ENCODE results near the gene KHNYN.

Gene KHNYN

DNA sequence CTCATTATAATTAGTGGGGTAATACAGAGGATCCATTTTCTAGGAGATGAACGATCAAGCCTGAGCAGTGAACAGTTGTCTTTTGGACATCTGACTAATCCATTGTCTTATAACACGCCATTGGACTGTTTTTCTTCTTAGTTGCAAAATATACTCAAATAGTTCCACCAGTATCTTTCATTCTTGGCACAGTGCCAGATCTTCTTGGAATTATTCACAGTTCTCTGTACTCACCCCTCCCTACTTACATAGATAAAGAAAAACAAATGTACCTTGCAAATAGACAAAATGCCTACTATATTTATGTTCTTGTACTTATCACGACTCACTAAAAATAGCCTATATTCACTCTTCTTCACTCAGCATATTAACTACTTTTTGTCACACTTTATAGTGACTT, 4.0 kb upstream of the KHNYN start:
- DNase-seq: no peak

DNA sequence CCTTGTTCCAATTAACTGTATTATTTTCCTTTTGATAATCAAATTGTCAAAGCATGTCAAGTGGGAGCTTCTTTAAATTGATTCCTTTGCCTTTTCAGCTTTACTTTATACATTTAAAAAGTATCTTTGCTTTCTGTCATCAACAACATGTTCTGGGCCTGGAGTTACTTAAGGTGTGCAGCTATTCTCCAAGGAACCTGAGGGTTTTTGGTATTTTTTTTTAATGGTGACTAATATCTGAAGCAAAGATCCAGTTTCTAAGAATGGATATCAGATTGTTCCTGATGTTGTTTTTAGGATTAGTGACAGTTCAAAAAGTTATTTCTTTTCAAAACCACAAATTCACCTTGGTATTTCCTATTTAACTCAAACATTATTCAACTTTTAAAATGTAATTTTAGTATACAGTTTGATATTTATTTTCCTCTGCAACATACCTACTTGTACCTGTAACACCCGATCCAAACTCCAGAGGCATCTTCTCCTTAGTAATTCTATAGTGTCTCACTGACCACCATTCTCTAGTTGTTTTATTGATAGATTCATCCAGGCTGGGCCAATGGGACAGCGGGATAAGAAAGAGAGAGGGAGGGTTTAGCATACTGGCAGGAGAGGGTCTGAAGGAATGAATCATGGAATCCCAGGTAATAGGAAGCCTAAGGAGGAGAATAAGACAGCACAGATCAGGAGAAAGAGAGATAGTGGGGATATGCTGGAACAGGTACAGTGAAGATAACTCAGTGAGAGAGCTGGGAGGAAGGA, 3.4 kb upstream of the KHNYN start:
- DNase-seq: no peak

DNA sequence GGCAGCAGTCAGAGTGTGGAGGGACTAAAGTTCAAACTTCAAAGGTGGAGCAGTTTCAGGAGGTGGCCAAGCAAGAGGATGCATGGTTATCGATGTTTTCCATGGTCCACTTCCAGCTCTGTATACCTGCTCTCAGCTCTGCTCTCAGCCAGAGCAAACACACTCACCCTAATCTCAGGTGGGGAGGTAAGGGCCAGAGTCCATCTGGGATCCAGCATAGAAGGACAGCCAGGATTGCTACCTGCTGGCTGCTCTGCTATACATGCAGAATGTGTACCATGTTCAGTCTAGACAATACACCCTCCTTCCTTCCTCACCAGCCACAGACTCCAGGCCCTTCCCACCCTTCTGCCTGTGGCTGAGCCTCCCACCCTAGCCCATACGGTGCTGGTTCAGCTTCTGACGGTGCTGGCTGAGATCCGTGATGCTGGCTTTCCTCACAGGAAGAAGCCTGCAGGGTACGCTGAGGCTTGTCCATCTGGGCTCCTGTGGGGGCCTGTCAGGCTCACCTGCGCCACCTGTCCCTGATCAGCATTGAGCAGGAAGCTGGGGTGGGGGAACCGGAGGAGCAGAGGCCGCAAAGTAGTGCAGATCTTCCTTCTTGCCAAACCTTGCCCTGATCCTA, 2.7 kb upstream of the KHNYN start:
- no peak for DNase-seq

DNA sequence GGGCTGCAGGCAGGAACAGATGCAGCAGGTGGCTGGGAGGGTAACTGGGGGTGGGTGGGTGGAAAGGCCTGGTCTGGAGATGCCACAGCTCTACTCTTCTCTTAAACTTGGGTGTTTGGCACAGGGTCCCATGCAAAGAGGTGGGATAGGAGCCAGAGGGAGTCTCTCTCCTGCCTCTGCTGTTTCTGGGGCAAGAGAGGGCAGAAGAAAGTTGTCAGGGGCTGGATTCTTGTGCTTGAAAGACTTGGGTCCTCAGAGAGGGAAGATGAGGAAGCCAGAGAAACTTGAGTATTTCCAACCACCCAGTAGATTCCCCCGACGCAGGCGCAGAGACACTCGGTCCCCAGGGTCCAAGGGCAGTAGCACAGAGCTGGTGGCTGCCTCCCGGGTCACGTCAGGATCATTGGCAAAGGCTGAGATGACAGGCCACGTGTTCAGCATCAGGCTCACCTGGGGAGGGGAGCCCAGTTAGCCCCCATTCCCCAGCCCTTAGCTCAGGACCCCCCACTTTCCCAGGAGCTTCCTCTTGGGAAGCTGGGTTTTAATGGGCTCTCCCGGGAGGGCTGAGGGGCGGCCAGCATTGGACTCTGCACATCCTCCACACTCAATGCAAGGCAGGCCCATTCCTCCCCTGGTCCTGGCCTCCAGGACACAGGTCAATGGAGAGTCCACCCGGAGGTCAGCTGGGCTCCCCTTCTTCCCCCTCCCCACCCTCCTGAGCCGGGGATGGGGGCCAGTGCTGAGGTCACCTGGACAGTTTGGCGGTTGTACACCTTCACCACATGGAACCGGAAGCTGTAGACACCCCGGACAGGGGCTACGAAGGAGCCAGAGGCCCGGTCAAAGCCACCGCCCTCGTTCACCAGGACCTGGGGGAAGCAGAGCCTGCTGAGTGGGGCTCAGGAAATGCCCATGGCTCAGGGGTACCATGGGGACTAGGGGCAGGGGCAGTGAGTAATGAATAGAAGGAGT, 1.9 kb upstream of the KHNYN start:
- no peak for DNase-seq

DNA sequence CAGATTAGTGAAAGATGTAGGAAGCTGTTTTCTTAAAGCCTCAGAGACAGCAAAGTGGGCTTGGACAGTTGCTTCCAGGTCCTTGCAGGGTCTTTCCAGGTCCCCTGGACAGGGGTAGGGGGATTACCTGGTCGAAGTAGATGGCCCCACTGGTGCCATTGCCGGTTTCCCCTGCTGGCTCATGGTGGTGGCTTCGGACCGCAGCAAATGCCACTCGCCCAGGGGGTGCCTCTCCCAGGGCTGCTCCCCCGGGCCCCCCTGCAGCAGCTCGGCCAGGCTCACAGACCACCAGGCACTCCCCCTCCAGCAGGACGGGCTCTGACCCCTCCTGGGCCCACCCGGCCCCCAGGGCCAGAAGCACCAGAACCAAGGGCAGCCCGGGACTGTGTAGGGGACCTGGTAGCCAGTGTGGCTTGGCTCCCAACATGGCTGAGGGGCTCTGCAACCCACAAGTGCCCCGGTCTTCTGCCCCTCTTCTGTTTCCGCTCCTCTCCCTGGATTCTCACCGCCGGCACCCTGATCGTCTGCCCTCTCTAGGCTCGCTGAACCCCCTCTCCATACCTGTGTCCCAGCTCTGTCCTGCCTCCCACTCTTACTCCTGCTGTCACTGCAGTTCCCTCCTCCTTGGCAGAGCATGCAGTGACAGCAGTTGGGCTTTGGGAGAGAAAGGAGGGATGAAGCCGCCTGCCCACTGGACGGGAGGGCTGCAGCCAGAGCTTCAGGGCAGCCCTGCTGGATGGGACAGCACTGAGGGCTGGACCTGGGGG, 943 bp upstream of the KHNYN start:
- no peak for DNase-seq

DNA sequence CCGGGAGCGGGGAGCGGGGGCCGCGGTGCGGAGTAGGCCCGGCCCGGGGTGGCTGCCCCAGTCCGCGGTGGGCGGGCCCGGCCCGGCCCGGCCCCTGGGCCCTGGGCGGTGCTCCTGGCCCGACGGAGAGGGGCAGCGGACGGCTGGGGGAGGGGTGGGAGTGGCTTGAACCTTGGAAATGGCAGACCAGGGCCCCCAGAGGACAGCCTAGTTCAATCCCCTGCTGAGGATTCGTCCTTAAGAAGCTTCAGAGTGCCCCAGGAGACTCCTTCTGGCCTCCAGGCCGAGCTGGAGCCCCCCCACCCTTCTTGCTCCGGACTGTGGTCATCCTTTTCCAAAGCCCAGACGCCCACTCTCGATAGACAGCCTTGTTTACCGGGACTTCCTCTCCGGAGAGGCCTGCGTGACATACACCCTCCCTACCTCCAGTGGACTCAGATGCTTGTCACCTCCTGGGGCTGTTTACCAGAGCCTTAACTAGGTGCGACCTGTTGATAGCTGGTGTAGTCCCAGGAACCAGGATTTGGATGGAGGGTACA, 458 bp downstream of the KHNYN start:
- no peak for DNase-seq

DNA sequence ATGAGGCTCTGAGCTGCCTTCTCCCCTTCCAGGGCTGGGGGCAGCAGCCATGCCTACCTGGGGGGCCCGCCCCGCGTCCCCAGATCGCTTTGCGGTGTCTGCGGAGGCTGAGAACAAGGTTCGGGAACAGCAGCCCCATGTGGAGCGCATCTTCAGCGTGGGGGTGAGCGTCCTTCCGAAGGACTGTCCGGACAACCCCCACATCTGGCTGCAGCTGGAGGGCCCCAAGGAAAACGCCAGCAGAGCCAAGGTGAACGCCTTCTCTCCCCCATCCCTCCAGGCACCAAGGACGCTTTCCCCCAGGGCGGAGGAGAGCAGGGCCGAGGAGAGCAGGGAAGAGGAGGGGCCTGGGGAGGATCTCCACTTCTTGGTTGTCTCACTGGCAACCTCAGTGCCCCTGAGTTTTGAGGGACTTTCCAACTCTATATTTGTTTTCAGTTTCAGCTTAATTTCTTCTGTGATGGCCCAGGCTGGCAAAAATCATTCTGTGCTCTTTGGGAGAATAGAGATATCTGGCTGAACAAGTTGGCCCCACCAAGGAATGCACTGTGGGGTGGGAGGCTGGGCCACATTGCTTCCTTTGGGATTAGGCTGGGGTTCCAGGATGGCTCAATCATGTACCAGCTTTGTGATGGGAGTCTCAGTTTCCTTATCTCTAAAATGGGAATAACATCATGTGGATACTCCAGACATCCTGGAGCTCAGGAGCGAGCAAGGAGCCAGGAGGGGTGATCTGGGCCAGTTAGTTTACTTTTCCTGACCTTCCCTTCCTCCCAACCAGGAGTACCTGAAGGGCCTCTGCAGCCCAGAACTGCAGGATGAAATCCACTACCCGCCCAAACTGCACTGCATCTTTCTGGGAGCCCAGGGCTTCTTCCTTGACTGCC, 1.2 kb downstream of the KHNYN start:
- DNase-seq: no peak

DNA sequence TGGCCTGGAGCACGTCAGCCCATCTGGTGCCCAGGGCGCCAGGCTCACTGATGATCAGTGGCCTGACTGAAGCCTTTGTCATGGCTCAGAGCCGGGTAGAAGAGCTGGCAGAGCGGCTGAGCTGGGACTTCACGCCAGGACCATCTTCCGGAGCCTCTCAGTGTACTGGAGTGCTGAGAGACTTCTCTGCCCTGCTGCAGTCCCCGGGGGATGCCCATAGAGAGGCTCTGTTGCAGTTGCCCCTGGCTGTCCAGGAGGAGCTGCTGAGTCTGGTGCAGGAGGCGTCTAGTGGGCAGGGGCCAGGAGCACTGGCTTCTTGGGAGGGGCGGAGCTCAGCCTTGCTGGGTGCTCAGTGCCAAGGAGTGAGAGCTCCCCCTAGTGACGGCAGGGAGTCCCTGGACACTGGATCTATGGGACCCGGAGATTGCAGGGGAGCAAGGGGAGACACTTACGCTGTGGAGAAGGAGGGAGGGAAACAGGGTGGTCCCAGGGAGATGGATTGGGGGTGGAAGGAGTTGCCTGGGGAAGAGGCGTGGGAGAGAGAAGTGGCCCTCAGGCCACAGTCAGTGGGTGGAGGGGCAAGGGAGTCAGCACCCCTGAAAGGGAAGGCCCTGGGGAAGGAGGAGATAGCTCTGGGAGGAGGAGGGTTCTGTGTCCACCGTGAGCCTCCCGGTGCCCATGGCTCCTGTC, 2.0 kb downstream of the KHNYN start:
- DNase-seq: peak; percentile 82

DNA sequence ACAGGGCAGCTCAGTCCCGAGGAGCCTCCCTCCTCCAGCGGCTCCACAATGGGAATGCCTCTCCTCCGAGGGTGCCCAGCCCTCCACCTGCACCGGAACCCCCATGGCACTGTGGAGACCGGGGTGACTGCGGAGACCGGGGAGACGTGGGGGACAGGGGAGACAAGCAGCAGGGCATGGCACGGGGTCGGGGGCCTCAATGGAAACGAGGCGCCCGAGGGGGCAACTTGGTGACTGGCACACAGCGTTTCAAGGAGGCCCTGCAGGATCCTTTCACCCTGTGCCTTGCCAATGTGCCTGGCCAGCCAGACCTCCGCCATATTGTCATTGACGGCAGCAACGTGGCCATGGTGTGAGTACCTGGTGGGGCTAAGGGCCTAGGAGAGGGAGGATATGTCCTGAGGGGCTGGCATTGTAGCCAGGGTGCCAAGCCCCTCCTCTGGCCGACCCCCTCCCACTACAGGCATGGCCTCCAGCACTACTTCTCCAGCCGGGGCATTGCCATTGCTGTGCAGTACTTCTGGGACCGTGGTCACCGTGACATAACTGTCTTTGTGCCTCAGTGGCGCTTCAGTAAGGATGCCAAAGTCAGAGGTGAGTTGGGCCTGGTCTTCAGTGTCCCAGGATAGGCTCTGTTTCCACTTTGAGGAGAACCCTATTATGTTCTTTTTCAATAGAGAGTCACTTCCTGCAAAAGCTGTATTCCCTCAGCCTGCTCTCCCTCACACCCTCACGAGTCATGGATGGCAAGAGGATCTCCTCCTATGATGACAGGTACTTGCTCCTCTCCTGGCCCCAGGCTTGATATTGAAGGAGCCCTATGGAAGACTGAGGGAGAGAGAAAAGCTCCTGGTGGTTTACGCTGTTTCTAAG, 2.7 kb downstream of the KHNYN start:
- DNase-seq: no peak

DNA sequence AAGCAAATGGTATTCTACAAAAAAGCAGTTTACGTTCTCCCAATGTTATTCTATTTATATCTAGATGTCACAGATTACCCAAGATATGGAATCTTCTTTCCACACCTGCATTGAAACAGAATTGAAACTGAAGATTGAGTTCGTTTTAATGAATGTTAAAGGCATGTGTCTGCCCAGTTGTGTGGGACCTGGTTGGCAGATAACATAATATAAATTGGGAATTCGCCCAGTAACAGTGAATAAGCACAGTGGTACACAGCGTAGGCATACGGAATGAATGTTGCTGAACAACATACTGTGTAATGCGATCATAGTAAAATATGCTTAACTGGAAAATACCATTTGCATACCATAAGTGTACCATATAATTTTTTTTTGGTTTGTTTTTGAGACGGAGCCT, 4.3 kb downstream of the KHNYN start:
- no peak for DNase-seq

DNA sequence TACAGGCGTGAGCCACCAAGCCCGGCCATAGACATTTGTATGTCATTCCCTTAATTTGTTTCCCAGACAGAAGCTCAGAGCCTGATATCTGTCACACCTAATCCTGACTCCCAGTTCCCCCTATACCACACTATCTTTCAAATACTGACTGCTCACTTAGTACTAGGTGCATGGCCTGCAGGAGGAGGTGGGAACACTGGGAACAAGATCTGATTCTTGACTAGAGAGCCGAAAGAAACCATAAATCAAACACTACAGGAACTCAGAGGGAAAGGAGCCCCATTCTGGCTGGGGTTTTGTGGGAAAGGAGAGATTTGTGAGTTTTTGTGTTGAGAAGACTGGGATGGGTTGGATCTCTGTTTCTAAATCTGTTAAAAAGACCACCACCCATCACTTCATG, 4.9 kb downstream of the KHNYN start:
- DNase-seq: no peak

DNA sequence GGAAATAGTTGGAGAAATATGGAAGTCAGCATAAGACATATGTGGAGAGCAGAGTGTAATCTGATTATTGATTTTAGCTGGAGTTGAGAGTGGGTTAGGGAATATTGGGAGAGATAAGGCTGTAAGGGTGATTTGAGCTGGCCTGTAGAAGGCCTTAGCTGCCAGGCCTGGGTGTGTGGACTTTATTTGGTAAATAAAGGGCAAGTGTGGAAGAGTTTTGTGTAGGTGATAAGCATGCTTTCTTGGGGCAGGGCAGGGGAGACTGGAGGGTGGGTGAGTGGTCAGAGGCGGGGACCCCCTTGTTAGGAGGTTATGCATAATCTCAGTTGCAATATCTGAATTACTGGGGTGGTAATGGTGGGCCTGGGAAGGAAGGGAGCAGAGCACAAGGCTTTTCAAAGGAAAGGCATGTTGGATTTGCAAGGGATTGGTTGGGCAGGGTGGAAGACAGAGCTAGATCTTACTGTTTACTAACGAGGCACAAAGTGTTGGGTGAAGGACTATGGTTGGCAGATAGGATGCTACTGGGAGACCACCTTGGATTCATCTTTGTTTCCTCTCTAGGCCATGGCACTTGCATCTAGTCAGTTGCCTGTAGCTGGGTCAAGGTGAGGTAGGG, 5.5 kb downstream of the KHNYN start:
- no peak for DNase-seq

DNA sequence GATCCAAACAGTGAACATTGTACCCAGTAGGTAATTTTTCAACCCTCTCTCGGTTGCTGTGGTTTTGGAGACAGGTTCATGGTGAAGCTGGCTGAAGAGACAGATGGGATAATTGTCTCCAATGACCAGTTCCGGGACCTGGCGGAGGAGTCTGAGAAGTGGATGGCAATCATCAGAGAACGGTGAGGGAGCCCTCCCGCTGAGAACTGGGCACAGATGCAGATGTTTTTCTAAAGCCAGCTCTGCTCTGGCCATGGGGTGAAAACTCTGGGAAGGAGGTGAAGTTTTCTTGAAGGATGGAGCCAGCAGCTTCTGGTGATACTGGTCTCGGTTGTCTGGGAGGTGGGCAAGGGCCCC, 6.2 kb downstream of the KHNYN start:
- no peak for DNase-seq

DNA sequence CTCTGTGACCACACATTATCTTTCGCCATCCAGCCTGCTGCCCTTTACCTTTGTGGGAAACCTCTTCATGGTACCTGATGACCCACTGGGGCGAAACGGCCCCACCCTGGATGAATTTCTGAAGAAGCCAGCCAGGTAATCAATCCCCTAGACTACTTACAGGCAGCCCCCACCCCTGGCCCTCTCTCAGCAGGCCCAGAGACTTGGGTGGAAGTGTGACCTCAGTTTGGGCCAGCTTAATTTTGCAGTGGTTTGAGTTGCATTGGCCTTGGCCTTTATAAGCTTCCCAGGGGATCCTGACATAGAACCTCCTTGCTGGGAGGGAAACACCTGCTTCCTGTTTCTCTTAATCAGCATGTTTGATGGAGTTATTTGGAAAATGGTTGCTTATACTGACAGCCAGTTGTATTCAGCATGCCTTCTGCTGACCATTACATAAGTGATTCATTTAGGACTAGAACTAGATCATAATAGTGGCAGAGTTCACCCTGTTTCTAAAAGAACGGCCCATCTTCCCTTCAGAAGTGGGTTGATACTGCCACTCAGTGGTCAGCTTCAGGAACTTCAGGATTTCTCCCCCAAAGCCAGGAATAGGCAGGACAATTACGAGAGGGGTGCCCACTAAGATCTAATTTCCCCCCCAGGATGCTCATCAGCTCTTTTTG, 6.7 kb downstream of the KHNYN start:
- DNase-seq: peak; percentile 46

DNA sequence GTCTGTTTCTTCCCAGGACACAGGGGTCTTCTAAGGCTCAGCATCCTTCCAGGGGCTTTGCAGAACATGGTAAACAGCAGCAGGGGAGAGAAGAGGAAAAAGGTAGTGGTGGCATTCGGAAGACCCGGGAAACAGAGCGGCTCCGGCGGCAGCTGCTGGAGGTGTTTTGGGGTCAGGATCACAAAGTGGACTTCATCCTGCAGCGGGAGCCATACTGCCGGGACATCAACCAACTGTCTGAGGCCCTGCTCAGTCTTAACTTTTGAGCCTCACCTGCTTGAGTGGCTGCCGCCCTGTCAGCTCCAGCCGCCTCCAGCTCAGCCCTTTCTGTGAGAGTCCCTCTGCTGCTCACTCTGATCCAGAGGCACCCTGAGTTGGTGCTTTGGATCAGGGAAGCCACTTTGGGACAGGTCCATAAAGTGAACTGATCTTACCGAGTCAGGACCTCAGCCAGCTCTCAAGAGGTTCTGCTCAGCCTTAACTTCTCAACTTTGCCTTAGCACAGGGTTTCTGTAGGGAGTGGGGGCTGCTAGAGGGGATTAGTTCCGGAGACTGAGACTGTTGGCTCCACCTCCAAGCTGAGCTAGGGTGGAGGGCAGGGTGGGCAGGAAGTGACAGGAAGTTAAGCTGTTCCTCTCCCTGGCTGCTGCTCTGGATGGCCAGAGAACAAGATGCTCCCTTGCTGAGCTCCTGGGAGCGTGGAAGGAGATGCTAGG, 7.4 kb downstream of the KHNYN start:
- no peak for DNase-seq

DNA sequence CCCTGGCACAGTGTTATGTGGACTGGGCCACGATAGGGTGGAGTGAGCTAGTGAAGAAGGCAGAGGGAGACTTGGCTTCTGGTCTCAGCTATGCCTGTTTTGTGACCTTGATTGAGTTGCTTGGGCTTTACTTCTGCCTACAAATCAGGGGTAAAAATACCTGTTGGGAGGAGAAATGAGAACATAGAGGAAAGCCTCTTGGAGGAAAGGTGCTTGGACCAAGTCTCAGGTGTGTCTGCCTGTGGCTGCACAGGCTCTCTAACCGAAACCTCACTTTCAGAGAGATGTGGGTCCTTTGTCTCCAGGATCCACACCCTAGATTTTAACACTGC, 7.9 kb downstream of the KHNYN start:
- DNase-seq: no peak

DNA sequence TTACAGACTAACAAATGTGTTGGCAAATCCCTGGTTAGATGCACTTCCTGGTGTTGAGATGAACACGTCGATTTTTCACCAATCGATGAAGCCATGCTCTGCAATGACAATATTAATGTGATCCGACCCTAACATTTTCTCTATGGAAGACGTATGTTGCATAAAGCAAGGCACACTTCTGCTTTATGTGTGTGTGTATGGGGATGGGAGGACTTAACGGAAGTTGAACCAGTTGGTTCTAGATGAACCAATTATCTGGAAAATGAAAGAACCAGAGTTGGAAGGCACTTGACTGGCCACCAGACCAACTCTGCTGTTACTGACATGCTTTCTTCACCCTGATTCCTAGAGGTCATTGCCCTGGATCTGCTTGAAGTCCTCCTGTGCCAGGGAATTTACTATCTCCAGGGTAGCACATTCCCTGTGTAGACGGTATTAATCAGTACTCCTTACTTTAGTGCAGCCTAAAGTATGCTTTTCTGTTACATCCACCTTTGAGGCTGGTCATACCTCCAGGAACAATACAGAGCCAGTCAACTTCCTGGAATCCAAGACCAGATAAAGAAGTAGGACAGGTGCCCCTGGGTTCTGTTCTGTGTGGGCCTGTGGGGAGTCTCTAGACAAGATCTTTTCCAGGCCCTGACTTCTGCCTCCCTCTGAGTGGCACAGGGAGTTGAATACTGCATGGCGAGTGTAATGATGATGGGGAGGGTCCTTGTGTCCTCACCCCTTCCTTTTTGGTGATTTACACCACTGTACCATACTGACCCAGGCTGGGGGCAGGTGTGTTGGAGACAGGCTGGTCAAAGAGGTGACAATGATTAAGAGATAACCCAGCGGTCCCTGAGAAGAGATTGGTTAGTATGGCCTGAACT, 8.7 kb downstream of the KHNYN start:
- DNase-seq: no peak

Measured in NCI-H2029 treated with DMSO at 0.1 percent for 48 hours (cell line).